ENCODE results near the gene CENPX. TPM values are rescaled to one million over a fixed set of nuclear protein-coding genes. Genes with fewer than 3 reads are reported as not detected.
A peak's percentile ranks its signal among the peaks of the same experiment; 100 is the strongest.

The CENPX gene
- total and polyA plus RNA-seq, 2 of the 13 experiments (the other 11 are each of a cell fraction or from before 2014, with no cell fraction given), result 92.7 to 170 TPM

GRCh38 chr17:82051776-82052637, 29.3 kb upstream of the CENPX start, which contains the start of the genes GPS1 and RFNG (continued):
- TF ChIP-seq ZBTB40 (IDR thresholded peaks at IDR 0.05) (no peak), ZBTB40 (CRISPR knock-in tag; IDR thresholded peaks at IDR 0.05) (0 out of 2 replicates have a peak, but pooled peaks have one; percentile 19), ZNF275 (CRISPR knock-in tag; IDR thresholded peaks at IDR 0.05; ENCODE audit: borderline replicate concordance) (no peak), FOXC1 (CRISPR knock-in tag; IDR thresholded peaks at IDR 0.05; ENCODE audit: borderline replicate concordance) (no peak), ARNTL (CRISPR knock-in tag; IDR thresholded peaks at IDR 0.05) (no peak), MXI1 (IDR thresholded peaks at IDR 0.05; ENCODE audit: borderline replicate concordance, low read depth, low read length) (peak; percentile 77; the same call in 1 of the 3 replicates), ARHGAP35 (CRISPR knock-in tag; IDR thresholded peaks at IDR 0.05; ENCODE audit: borderline replicate concordance) (peak; percentile 40; the same call in 1 of the 2 replicates), ZMAT3 (CRISPR knock-in tag; conservative IDR thresholded peaks at IDR 0.05) (0 out of 2 replicates have a peak, but pooled peaks have one; percentile 26), ZNF235 (CRISPR knock-in tag; IDR thresholded peaks at IDR 0.05; ENCODE audit: borderline replicate concordance) (no peak), DNMT1 (CRISPR knock-in tag; IDR thresholded peaks at IDR 0.05) (no peak; the same call in 1 of the 2 replicates), ZNF879 (CRISPR knock-in tag; IDR thresholded peaks at IDR 0.05) (no peak), ZNF546 (CRISPR knock-in tag; conservative IDR thresholded peaks at IDR 0.05) (no peak), KAT8 (CRISPR knock-in tag; IDR thresholded peaks at IDR 0.05) (peak; percentile 69), YEATS4 (CRISPR knock-in tag; IDR thresholded peaks at IDR 0.05; ENCODE audit: borderline replicate concordance) (peak; percentile 34; the same call in 1 of the 2 replicates), GABPB1 (CRISPR knock-in tag; IDR thresholded peaks at IDR 0.05) (peak; percentile 93), SMAD9 (CRISPR knock-in tag; IDR thresholded peaks at IDR 0.05) (no peak), ARNT2 (CRISPR knock-in tag; IDR thresholded peaks at IDR 0.05; ENCODE audit: low read depth) (0 out of 2 replicates have a peak, but pooled peaks have one; percentile 35), ZNF704 (CRISPR knock-in tag; IDR thresholded peaks at IDR 0.05; ENCODE audit: borderline replicate concordance) (no peak)

Measured in HepG2 (cell line).